ENCODE data around the gene CNPPD1.

Gene CNPPD1

GRCh38 chr2:219182331-219183150, 5.8 kb upstream of the CNPPD1 start:
- Histone ChIP-seq H3K27me3 (ENCODE audit: insufficient read depth, poor library complexity, severe bottlenecking) (no peaks in the 10 kb centered on the region), H3K27ac (replicated peaks) (no peak overlapping the region), H3K4me3 (replicated peaks; ENCODE audit: insufficient read depth, low read length) (no peak overlapping the region)
- peak in 1 of 2 experiments; percentile 74 for DNase-seq (ENCODE audit: low read depth in 1 of 2, low spot score in 1 of 2)
- TF ChIP-seq SPI1 (IDR thresholded peaks at IDR 0.05; ENCODE audit: borderline replicate concordance, low read depth) (no peak), REST (IDR thresholded peaks at IDR 0.05; ENCODE audit: insufficient replicate concordance, low read depth) (no peak), GABPA (IDR thresholded peaks at IDR 0.05; ENCODE audit: low read depth) (no peak), POLR2AphosphoS5 (IDR thresholded peaks at IDR 0.05; ENCODE audit: low read depth) (no peak), CTCF (IDR thresholded peaks at IDR 0.05; ENCODE audit: insufficient read depth, low read length) (no peak)

- DNase-seq (ENCODE audit: low read depth in 1 of 2, low spot score in 1 of 2), result no peak
- Histone ChIP-seq H3K27ac (replicated peaks) (no peak overlapping the region), H3K4me3 (replicated peaks; ENCODE audit: insufficient read depth, low read length) (no peak overlapping the region), H3K27me3 (ENCODE audit: insufficient read depth, poor library complexity, severe bottlenecking) (no peaks in the 10 kb centered on the region)
- TF ChIP-seq SPI1 (IDR thresholded peaks at IDR 0.05; ENCODE audit: borderline replicate concordance, low read depth) (no peak), CTCF (IDR thresholded peaks at IDR 0.05; ENCODE audit: insufficient read depth, low read length) (no peak), REST (IDR thresholded peaks at IDR 0.05; ENCODE audit: insufficient replicate concordance, low read depth) (no peak), POLR2AphosphoS5 (IDR thresholded peaks at IDR 0.05; ENCODE audit: low read depth) (no peak), GABPA (IDR thresholded peaks at IDR 0.05; ENCODE audit: low read depth) (no peak)
Measured at GRCh38 chr2:219181531-219181930, 4.8 kb upstream of the CNPPD1 start.

GRCh38 chr2:219180961-219181360, 4.2 kb upstream of the CNPPD1 start:
- H3K4me3 ChIP-seq (replicated peaks; ENCODE audit: insufficient read depth, low read length), result no peak overlapping the region
- H3K27me3 ChIP-seq (ENCODE audit: insufficient read depth, poor library complexity, severe bottlenecking), result no peaks in the 10 kb centered on the region
- no peak for DNase-seq (ENCODE audit: low read depth in 1 of 2, low spot score in 1 of 2)
- no peak overlapping the region for H3K27ac ChIP-seq (replicated peaks)
- TF ChIP-seq POLR2AphosphoS5 (IDR thresholded peaks at IDR 0.05; ENCODE audit: low read depth) (no peak), REST (IDR thresholded peaks at IDR 0.05; ENCODE audit: insufficient replicate concordance, low read depth) (no peak), SPI1 (IDR thresholded peaks at IDR 0.05; ENCODE audit: borderline replicate concordance, low read depth) (no peak), CTCF (IDR thresholded peaks at IDR 0.05; ENCODE audit: insufficient read depth, low read length) (no peak)

All from HL-60 (cell line).